GM11168 (cell line): Measurements from ENCODE around the gene IL3.

Source experiments
- in situ Hi-C: fragments of 300-500 bp; cut with MboI; formaldehyde crosslinking; loops from one replicate; pipeline ENCODE4 v1.12.0; 2022; ENCODE audit warnings: low sequenced_read_pairs; ENCODE audit not compliant: unreplicated experiment

IL3 gene

DNA sequence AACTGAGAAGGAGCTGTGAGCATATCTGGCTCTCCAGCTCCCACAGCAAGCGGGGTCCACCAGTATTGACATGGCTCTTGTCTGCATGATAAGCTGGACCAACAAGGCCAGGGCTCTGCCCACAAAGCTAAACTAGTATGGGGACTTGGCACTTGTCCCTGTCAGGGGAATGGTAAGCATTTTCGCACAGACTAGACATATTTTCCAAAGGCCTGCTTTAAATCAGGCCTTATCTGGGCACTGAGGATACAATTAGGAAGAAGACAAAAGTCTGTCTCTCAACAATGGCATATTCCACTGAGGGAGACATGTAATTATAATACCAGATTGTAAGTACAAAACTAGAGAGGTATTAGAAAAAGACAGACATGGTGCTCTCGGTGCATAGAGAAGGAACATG is 45.2 kb downstream of the IL3 start:
- in situ Hi-C loops: loop anchor here (10.0 kb wide), 1 partner anchor 431 kb away; no protein-coding TSS in a partner anchor

DNA sequence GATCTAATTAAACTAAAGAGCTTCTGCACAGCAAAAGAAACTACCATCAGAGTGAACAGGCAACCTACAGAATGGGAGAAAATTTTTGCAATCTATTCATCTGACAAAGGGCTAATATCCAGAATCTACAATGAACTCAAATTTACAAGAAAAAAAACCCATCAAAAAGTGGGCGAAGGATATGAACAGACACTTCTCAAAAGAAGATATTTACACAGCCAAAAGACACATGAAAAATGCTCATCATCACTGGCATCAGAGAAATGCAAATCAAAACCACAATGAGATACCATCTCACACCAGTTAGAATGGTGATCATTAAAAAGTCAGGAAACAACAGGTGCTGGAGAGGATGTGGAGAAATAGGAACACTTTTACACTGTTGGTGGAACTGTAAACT is 48.0 kb downstream of the IL3 start:
- in situ Hi-C loops: loop anchor here (10.0 kb wide), 1 partner anchor 434 kb away; no protein-coding TSS in a partner anchor

- in situ Hi-C loops: loop anchor here (10.0 kb wide), 1 partner anchor 434 kb away; no protein-coding TSS in a partner anchor
These were observed 48.5 kb downstream of the IL3 start for GRCh38 chr5:132108957-132109356.

GRCh38 chr5:132109494-132110053 is 49.1 kb downstream of the IL3 start:
- in situ Hi-C loops: loop anchor here (10.0 kb wide), 1 partner anchor 435 kb away; no protein-coding TSS in a partner anchor

- in situ Hi-C loops: no loop called here
These were observed 49.7 kb downstream of the IL3 start for GRCh38 chr5:132110195-132110594.

DNA sequence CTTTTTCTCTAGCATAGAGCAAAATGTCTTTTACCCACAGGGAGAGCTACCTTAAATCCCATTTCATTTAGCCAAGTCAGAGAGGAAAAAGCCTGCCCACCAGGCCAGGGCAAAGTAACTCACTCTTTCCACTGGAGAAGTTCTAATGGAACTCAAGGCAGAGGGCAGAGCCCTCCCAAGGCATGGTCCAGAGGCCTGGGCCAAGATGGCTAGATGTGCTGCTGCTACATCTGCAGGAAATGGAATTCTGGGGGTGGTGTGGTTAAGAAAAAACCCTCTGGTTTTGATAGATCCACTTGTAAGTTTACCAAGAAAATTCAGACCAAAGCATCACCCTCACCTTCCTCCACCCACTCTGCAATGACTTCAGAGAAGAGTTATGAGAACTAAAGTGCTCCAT is 50.5 kb downstream of the IL3 start:
- in situ Hi-C loops: no loop called here

DNA sequence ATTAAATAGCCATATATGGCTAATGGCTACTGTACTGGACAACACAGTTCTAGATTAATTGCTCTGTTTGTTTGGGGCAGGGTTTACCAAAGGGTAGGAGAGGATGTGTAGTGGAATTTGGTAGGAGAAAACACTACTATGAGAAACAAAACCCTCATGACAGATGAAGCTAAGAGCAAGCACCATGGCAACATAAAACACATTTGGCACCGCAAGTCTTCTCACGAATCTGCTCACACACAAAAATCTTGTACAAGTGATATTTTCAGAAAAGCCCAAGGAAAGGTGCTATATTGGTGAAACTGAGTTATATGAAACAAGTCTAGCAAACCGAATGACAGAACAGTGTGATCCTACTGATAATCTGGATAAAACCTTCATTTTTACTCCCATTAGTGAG is 51.7 kb downstream of the IL3 start:
- in situ Hi-C loops: no loop called here
